SU-DHL-6 (cell line): ENCODE measurements around the gene CEACAM21.

Experiments
- EZH2phosphoT487 ChIP-seq: fragments of 200-600 bp; sonication (generic), shearing (Covaris generic); conservative IDR thresholded peaks from 2 replicates; pipeline ENCODE4 v1.6.1; 2018; ENCODE audit warnings: mild to moderate bottlenecking, antibody characterized with exemption, low read length, moderate library complexity, mixed read lengths
- TF ChIP-seq, protein P1 (sequence below): fragments of 200-600 bp; sonication (generic); IDR thresholded peaks from one replicate; pipeline ENCODE4 v1.5.1; 2017; ENCODE audit warnings: antibody characterized with exemption, mild to moderate bottlenecking, low read length, moderate library complexity; ENCODE audit not compliant: insufficient read depth, poor library complexity, severe bottlenecking

DNA sequence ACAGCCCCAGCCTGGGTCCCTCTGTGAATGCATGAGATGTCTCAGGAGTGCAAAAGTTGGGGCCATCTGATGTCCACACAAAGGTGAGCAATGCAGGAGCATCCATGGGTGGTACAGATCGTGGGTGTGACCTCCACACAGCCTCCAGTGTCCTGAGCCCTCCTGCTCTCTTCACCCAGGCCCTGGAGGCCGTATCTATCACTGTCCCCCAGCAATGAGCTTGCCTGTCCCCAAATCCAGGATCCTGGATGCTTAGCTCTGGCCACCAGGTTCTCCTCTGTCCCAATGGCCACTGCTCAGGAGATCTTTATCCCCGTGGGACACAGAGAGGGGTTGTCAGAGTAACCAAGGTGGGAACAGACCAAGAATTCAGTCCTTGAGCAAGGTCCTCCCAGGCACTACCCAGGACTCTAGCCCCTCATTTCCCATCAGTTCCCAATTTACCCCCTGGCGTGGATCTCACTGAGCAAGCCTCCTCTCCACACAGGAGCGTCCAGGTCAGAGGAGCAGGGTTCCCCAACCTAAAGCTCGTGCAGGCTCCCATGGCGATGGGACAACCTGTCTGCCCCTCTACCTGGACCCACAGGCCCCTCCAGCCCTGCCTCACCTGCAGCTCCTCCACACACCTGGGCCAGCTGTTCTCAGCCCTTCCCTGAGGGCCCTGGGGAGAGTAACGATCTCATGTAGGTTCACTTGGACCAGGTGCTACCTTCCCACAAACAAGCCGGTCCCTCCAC, 11.3 kb downstream of the CEACAM21 start:
- TF ChIP-seq, protein P1, sequence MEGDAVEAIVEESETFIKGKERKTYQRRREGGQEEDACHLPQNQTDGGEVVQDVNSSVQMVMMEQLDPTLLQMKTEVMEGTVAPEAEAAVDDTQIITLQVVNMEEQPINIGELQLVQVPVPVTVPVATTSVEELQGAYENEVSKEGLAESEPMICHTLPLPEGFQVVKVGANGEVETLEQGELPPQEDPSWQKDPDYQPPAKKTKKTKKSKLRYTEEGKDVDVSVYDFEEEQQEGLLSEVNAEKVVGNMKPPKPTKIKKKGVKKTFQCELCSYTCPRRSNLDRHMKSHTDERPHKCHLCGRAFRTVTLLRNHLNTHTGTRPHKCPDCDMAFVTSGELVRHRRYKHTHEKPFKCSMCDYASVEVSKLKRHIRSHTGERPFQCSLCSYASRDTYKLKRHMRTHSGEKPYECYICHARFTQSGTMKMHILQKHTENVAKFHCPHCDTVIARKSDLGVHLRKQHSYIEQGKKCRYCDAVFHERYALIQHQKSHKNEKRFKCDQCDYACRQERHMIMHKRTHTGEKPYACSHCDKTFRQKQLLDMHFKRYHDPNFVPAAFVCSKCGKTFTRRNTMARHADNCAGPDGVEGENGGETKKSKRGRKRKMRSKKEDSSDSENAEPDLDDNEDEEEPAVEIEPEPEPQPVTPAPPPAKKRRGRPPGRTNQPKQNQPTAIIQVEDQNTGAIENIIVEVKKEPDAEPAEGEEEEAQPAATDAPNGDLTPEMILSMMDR = no peak
- no peak for TF ChIP-seq EZH2phosphoT487
